ENCODE data around the gene MGAT5.

Gene MGAT5

DNA sequence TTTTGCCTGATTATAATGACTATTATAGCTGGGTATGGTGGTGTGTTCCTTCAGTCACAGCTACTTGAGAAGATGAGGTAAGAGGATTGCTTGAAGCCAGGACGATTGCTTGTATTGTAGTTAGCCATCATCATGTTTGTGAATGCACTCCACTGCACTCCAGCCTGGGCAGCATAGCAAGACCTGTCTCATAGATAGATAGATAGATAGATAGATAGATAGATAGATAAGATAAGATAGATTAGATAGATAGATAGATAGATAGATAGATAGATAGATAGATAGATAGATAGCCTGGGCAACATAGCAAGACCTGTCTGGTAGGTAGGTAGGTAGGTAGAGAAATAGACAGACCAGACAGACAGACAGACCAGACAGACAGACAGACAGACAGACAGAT is 127.3 kb downstream of the MGAT5 start:
- Histone ChIP-seq H3K9me3 (ENCODE audit: control insufficient read depth in 2 of 2, low read length in 2 of 2) (no peaks in the 10 kb centered on the region), H3K4me3 (ENCODE audit: low read length in 2 of 2) (no peak overlapping the region), H3K27ac (ENCODE audit: low read length) (no peak overlapping the region), H3K27me3 (ENCODE audit: control insufficient read depth in 1 of 2, insufficient read depth in 2 of 2, low read length in 2 of 2) (no peaks in the 10 kb centered on the region), H3K36me3 (ENCODE audit: control insufficient read depth in 2 of 2, insufficient read depth in 2 of 2, low read length in 2 of 2) (no peaks in the 10 kb centered on the region), H3K9ac (ENCODE audit: low read length in 2 of 2) (no peak overlapping the region), H3K4me1 (ENCODE audit: control insufficient read depth, insufficient read depth, low read length) (peaks cover 18% of the 10 kb centered on the region)

DNA sequence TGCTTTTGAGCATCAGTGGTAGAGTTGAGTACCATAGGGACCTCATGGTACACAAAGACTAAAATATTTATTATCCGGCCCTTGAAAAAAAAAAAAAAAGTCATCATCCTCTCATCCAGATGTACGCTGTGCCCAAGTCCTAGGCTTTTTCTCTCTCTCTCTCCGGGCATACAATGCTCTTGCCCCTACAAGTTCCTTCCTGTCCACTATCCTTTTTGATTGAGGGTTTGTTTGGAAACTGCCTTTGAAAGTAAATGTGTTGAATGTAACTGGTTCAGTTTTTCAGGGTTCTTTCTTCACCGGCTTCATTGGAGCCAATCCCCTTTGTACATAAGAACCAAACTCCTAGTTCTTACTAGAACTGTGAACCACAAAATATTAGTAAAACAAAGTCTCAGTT is 130.3 kb downstream of the MGAT5 start:
- Histone ChIP-seq H3K4me1 (ENCODE audit: control insufficient read depth, insufficient read depth, low read length) (peaks cover 6% of the 10 kb centered on the region), H3K27me3 (ENCODE audit: control insufficient read depth in 1 of 2, insufficient read depth in 2 of 2, low read length in 2 of 2) (no peaks in the 10 kb centered on the region), H3K36me3 (ENCODE audit: control insufficient read depth in 2 of 2, insufficient read depth in 2 of 2, low read length in 2 of 2) (no peaks in the 10 kb centered on the region), H3K9me3 (ENCODE audit: control insufficient read depth in 2 of 2, low read length in 2 of 2) (no peaks in the 10 kb centered on the region), H3K9ac (ENCODE audit: low read length in 2 of 2) (no peak overlapping the region), H3K27ac (ENCODE audit: low read length) (no peak overlapping the region), H3K4me3 (ENCODE audit: low read length in 2 of 2) (no peak overlapping the region)

DNA sequence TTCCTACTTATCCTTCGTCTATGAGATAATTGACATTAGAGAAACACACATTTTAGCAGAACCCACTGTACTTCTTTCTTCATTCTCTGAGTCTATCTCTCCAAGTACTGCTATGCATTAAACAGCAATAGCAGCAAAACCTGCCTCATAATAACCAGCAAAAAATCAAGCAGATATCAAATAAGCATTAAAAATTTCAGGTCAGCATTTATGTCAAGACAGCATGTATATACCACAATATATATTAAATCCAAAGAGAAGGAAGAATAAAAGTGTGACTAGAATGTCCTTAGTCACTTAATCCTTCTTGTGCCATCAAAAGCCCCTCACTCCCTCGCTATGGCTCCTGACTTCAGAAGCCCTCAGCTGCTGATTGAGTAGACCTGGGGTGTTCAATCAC is 131.3 kb downstream of the MGAT5 start:
- no peak overlapping the region for H3K9ac ChIP-seq (ENCODE audit: low read length in 2 of 2)
- no peaks in the 10 kb centered on the region for H3K36me3 ChIP-seq (ENCODE audit: control insufficient read depth in 2 of 2, insufficient read depth in 2 of 2, low read length in 2 of 2)
- no peaks in the 10 kb centered on the region for H3K4me1 ChIP-seq (ENCODE audit: control insufficient read depth, insufficient read depth, low read length)
- no peaks in the 10 kb centered on the region for H3K9me3 ChIP-seq (ENCODE audit: control insufficient read depth in 2 of 2, low read length in 2 of 2)
- H3K4me3 ChIP-seq (ENCODE audit: low read length in 2 of 2), result no peak overlapping the region
- no peak overlapping the region for H3K27ac ChIP-seq (ENCODE audit: low read length)
- no peaks in the 10 kb centered on the region for H3K27me3 ChIP-seq (ENCODE audit: control insufficient read depth in 1 of 2, insufficient read depth in 2 of 2, low read length in 2 of 2)

DNA sequence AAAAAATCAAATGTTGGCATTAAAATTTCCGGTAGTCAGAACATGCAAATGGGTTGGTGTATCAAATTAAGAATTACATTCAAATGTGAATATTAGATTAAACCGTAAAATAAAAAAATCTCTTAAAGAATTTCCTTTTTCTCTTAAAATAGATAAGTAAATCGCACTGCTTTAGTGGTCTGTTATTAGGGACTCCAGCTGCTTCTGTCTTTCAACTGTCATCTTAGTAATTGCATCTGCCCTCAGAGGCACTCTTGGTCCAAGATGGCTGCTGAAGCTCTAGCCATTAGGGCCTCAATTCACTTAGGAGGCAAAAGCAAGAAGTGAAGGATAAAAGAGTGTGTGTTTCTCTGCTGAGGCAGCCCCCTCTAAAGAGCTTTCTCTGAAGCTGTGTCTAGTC is 132.4 kb downstream of the MGAT5 start:
- no peaks in the 10 kb centered on the region for H3K36me3 ChIP-seq (ENCODE audit: control insufficient read depth in 2 of 2, insufficient read depth in 2 of 2, low read length in 2 of 2)
- H3K9ac ChIP-seq (ENCODE audit: low read length in 2 of 2), result no peak overlapping the region
- no peaks in the 10 kb centered on the region for H3K4me1 ChIP-seq (ENCODE audit: control insufficient read depth, insufficient read depth, low read length)
- no peak overlapping the region for H3K27ac ChIP-seq (ENCODE audit: low read length)
- H3K9me3 ChIP-seq (ENCODE audit: control insufficient read depth in 2 of 2, low read length in 2 of 2), result no peaks in the 10 kb centered on the region
- no peaks in the 10 kb centered on the region for H3K27me3 ChIP-seq (ENCODE audit: control insufficient read depth in 1 of 2, insufficient read depth in 2 of 2, low read length in 2 of 2)
- H3K4me3 ChIP-seq (ENCODE audit: low read length in 2 of 2), result no peak overlapping the region

DNA sequence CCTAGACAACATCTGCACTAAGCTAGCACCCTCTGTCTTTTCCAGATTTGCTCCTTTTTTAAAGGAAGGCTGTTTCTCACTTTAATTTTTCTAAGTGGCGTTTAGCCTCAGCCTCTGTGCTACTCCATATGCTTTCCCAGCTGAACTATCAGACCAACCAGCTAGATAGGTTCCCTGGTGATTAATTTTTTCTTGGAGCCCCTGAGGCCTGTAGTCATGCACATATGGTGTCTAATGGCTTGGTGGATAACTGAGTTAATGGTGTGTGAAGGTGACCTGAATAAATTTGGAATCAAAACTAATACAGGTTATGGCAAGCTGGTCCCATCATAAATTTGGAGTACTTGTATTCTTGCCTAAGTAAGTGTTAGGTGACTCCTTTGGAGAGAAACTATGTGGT is 135.5 kb downstream of the MGAT5 start:
- H3K36me3 ChIP-seq (ENCODE audit: control insufficient read depth in 2 of 2, insufficient read depth in 2 of 2, low read length in 2 of 2), result no peaks in the 10 kb centered on the region
- no peak overlapping the region for H3K4me3 ChIP-seq (ENCODE audit: low read length in 2 of 2)
- no peak overlapping the region for H3K9ac ChIP-seq (ENCODE audit: low read length in 2 of 2)
- no peaks in the 10 kb centered on the region for H3K9me3 ChIP-seq (ENCODE audit: control insufficient read depth in 2 of 2, low read length in 2 of 2)
- H3K27ac ChIP-seq (ENCODE audit: low read length), result no peak overlapping the region
- no peaks in the 10 kb centered on the region for H3K4me1 ChIP-seq (ENCODE audit: control insufficient read depth, insufficient read depth, low read length)
- H3K27me3 ChIP-seq (ENCODE audit: control insufficient read depth in 1 of 2, insufficient read depth in 2 of 2, low read length in 2 of 2), result no peaks in the 10 kb centered on the region

DNA sequence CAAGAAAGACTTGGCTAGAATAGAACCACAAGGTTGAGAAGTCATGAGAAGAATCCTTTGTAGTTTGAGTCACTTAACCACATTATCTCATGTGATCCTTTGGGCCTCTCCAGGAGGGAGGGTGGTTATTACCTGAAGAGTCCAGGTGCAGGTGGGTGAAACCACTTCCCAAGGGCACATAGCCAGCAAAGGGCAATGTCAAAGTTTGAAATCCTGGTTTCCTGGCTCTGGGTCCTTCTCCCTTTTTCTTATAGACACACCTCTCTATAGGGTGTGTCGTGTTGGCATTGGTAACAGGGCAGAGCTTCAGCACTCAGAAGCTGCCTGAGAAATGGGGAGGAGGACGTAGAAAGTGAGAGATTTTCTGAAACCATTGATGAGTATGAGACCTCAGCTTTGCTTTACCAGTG is 137.9 kb downstream of the MGAT5 start:
- no peaks in the 10 kb centered on the region for H3K36me3 ChIP-seq (ENCODE audit: control insufficient read depth in 2 of 2, insufficient read depth in 2 of 2, low read length in 2 of 2)
- H3K4me3 ChIP-seq (ENCODE audit: low read length in 2 of 2), result no peak overlapping the region
- H3K27ac ChIP-seq (ENCODE audit: low read length), result no peak overlapping the region
- H3K9me3 ChIP-seq (ENCODE audit: control insufficient read depth in 2 of 2, low read length in 2 of 2), result no peaks in the 10 kb centered on the region
- H3K4me1 ChIP-seq (ENCODE audit: control insufficient read depth, insufficient read depth, low read length), result no peaks in the 10 kb centered on the region
- no peak overlapping the region for H3K9ac ChIP-seq (ENCODE audit: low read length in 2 of 2)
- H3K27me3 ChIP-seq (ENCODE audit: control insufficient read depth in 1 of 2, insufficient read depth in 2 of 2, low read length in 2 of 2), result no peaks in the 10 kb centered on the region

DNA sequence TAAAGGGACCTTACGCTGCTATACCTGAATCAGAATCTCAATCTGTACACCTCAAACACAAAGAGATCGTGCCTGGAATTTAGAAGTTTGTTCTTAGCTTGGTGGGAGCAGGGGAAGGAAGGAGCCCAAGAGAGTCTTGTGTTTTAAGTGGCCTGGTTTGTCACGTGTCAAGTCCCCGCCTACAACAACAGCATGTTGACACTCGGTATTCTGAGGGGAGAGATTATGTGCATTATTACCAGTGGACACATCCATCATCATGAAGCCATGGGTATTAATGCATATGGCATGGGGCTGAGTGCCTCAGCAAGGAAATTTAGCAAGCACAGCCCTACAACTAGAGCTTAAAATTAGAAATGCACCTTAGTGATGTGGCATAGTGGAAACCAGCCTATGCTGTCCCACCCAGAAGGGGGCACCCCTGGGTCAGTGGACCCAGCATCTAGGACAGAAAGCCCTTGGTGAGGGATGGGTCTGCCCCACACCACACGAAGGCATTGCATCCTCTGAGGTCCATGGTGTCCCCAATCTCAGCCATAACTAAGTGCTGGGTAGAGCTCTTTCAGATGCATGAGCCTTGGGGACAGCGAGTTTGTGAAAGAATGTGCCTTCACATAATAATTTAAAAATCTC is 138.7 kb downstream of the MGAT5 start:
- no peaks in the 10 kb centered on the region for H3K36me3 ChIP-seq (ENCODE audit: control insufficient read depth in 2 of 2, insufficient read depth in 2 of 2, low read length in 2 of 2)
- H3K27me3 ChIP-seq (ENCODE audit: control insufficient read depth in 1 of 2, insufficient read depth in 2 of 2, low read length in 2 of 2), result no peaks in the 10 kb centered on the region
- no peaks in the 10 kb centered on the region for H3K4me1 ChIP-seq (ENCODE audit: control insufficient read depth, insufficient read depth, low read length)
- H3K9me3 ChIP-seq (ENCODE audit: control insufficient read depth in 2 of 2, low read length in 2 of 2), result no peaks in the 10 kb centered on the region
- H3K4me3 ChIP-seq (ENCODE audit: low read length in 2 of 2), result no peak overlapping the region
- H3K27ac ChIP-seq (ENCODE audit: low read length), result no peak overlapping the region
- no peak overlapping the region for H3K9ac ChIP-seq (ENCODE audit: low read length in 2 of 2)

DNA sequence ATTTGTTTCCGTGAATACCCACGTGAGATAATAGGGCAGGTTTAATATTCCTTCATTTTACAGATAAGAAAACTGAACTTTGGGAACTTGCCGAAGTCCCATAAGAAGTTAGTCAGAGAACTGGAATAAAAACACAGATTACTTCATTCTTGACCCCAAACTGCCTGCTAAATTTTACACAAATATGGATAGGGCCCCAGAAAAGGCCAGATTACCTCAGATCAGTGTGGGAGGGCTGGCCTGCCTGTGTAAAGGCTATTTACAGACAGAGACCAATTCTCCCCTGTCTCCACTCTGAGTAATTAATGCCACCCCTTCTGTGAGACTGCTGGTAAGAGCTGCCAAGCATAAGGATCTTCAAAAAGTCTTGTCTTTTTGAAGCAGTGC is 139.2 kb downstream of the MGAT5 start:
- Histone ChIP-seq H3K27me3 (ENCODE audit: control insufficient read depth in 1 of 2, insufficient read depth in 2 of 2, low read length in 2 of 2) (no peaks in the 10 kb centered on the region), H3K36me3 (ENCODE audit: control insufficient read depth in 2 of 2, insufficient read depth in 2 of 2, low read length in 2 of 2) (no peaks in the 10 kb centered on the region), H3K9ac (ENCODE audit: low read length in 2 of 2) (no peak overlapping the region), H3K4me3 (ENCODE audit: low read length in 2 of 2) (no peak overlapping the region), H3K4me1 (ENCODE audit: control insufficient read depth, insufficient read depth, low read length) (no peaks in the 10 kb centered on the region), H3K27ac (ENCODE audit: low read length) (no peak overlapping the region), H3K9me3 (ENCODE audit: control insufficient read depth in 2 of 2, low read length in 2 of 2) (no peaks in the 10 kb centered on the region)

DNA sequence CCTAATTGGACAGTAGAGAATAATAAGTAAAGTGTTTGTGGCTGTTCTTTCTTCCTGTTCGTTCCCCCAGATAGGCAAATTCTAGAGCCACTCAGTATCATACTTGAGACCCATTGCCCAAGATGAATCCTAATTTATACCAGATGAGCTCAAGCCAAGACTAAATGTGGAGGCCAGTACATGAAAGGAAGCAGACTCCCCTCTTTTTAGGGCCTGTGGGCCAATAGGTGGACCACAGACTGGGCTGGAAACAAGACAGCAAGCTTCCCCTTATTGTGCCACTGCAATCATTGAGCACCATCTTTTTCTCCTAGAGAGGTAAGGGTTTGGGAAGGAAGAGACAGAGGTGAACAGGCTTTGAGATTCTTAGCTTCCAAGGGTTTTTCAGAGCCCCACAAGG is 141.9 kb downstream of the MGAT5 start:
- Histone ChIP-seq H3K4me1 (ENCODE audit: control insufficient read depth, insufficient read depth, low read length) (peaks cover under 1% of the 10 kb centered on the region), H3K9ac (ENCODE audit: low read length in 2 of 2) (no peak overlapping the region), H3K27ac (ENCODE audit: low read length) (no peak overlapping the region), H3K27me3 (ENCODE audit: control insufficient read depth in 1 of 2, insufficient read depth in 2 of 2, low read length in 2 of 2) (no peaks in the 10 kb centered on the region), H3K4me3 (ENCODE audit: low read length in 2 of 2) (no peak overlapping the region), H3K9me3 (ENCODE audit: control insufficient read depth in 2 of 2, low read length in 2 of 2) (no peaks in the 10 kb centered on the region), H3K36me3 (ENCODE audit: control insufficient read depth in 2 of 2, insufficient read depth in 2 of 2, low read length in 2 of 2) (no peaks in the 10 kb centered on the region)

DNA sequence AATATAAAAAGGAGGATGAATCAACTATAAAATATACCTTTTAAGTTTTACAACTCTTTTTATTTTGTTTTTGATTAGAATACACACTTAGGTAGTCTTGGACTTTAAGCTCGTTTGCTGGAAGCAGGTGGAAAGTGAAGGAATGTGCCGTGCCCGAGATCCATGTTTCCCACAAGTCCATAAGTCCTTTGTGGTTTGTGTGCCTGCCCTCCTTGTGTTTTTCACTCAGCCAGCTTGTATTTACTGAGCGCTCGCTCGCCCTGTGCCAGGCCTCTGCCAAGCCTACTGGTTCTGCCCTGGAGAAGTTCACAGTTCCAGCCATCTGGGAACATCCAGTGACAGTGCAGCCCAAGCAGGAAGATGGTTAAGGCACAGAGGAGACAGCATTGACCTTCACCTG is 142.6 kb downstream of the MGAT5 start:
- no peak overlapping the region for H3K27ac ChIP-seq (ENCODE audit: low read length)
- peaks cover 6% of the 10 kb centered on the region for H3K4me1 ChIP-seq (ENCODE audit: control insufficient read depth, insufficient read depth, low read length)
- no peaks in the 10 kb centered on the region for H3K9me3 ChIP-seq (ENCODE audit: control insufficient read depth in 2 of 2, low read length in 2 of 2)
- no peak overlapping the region for H3K4me3 ChIP-seq (ENCODE audit: low read length in 2 of 2)
- no peak overlapping the region for H3K9ac ChIP-seq (ENCODE audit: low read length in 2 of 2)
- H3K36me3 ChIP-seq (ENCODE audit: control insufficient read depth in 2 of 2, insufficient read depth in 2 of 2, low read length in 2 of 2), result no peaks in the 10 kb centered on the region
- H3K27me3 ChIP-seq (ENCODE audit: control insufficient read depth in 1 of 2, insufficient read depth in 2 of 2, low read length in 2 of 2), result no peaks in the 10 kb centered on the region

DNA sequence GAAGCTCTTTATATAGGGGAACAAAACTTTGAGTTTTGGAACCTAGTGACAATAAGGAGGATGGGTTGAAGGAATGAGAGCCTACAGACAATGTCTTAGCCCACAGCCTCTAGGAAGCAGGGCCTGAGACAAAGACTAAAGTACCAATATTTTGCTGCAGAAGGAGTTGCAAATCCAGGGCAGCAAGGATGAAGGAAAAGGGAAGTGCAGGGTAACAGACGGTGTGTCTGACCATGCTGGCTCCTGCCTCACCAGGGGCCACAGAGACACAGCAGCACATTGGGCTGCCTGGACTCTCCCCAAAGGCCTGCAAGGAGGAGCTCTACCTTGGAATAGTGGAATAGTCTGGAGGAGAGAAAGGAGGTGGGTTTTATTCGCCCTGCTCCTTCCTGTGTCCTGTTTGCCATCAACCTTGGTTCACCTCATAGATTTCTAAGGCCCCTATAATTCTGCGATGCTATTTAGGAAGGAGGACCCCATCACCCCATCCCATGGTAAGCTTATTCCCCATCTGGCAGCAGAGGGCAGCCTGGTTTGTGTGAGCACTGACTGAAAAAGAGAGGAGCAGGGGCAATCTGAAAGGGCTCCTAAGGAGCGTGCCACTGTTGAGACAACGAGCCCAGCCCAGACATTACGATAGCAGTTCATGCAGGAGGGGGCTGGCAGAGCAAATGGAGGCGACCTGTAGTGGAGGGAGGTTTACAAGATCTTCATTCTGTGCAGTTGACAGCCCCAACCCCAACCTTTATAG is 143.4 kb downstream of the MGAT5 start:
- Histone ChIP-seq H3K9me3 (ENCODE audit: control insufficient read depth in 2 of 2, low read length in 2 of 2) (no peaks in the 10 kb centered on the region), H3K9ac (ENCODE audit: low read length in 2 of 2) (no peak overlapping the region), H3K4me1 (ENCODE audit: control insufficient read depth, insufficient read depth, low read length) (peaks cover 6% of the 10 kb centered on the region), H3K27ac (ENCODE audit: low read length) (no peak overlapping the region), H3K4me3 (ENCODE audit: low read length in 2 of 2) (no peak overlapping the region), H3K36me3 (ENCODE audit: control insufficient read depth in 2 of 2, insufficient read depth in 2 of 2, low read length in 2 of 2) (no peaks in the 10 kb centered on the region), H3K27me3 (ENCODE audit: control insufficient read depth in 1 of 2, insufficient read depth in 2 of 2, low read length in 2 of 2) (no peaks in the 10 kb centered on the region)
